ENCODE data around the gene SRC.

Gene SRC

GRCh38 chr20:37407573-37408002 is 61.6 kb downstream of the SRC start:
- in situ Hi-C loops (cut with HindIII; ENCODE audit: low sequenced_read_pairs), result no loop called here

GRCh38 chr20:37408302-37409193 is 62.6 kb downstream of the SRC start:
- in situ Hi-C loops (cut with HindIII; ENCODE audit: low sequenced_read_pairs), result no loop called here

- in situ Hi-C loops (cut with HindIII; ENCODE audit: low sequenced_read_pairs), result no loop called here
Observed at GRCh38 chr20:37411408-37412219, 65.7 kb downstream of the SRC start.

GRCh38 chr20:37413023-37413334 is 67.0 kb downstream of the SRC start:
- in situ Hi-C loops (cut with HindIII; ENCODE audit: low sequenced_read_pairs), result no loop called here

- in situ Hi-C loops (cut with HindIII; ENCODE audit: low sequenced_read_pairs), result no loop called here
Observed at GRCh38 chr20:37413379-37413778, 67.4 kb downstream of the SRC start.

GRCh38 chr20:37414224-37415035 is 68.5 kb downstream of the SRC start:
- in situ Hi-C loops (cut with HindIII; ENCODE audit: low sequenced_read_pairs), result no loop called here

- in situ Hi-C loops (cut with HindIII; ENCODE audit: low sequenced_read_pairs), result no loop called here
Observed at GRCh38 chr20:37415118-37416085, 69.5 kb downstream of the SRC start.

GRCh38 chr20:37416100-37416847 is 70.3 kb downstream of the SRC start:
- in situ Hi-C loops (cut with HindIII; ENCODE audit: low sequenced_read_pairs), result no loop called here

- in situ Hi-C loops (cut with HindIII; ENCODE audit: low sequenced_read_pairs), result no loop called here
Observed at GRCh38 chr20:37416848-37417616, 71.1 kb downstream of the SRC start.

- in situ Hi-C loops (cut with HindIII; ENCODE audit: low sequenced_read_pairs), result no loop called here
Observed at GRCh38 chr20:37417617-37418467, 71.9 kb downstream of the SRC start.

- in situ Hi-C loops (cut with HindIII; ENCODE audit: low sequenced_read_pairs), result no loop called here
Observed at GRCh38 chr20:37418591-37419109, 72.7 kb downstream of the SRC start.

- in situ Hi-C loops (cut with HindIII; ENCODE audit: low sequenced_read_pairs), result no loop called here
Observed at GRCh38 chr20:37419307-37419706, 73.4 kb downstream of the SRC start.

GRCh38 chr20:37419774-37420542 is 74.0 kb downstream of the SRC start:
- in situ Hi-C loops (cut with HindIII; ENCODE audit: low sequenced_read_pairs), result no loop called here

- in situ Hi-C loops (cut with HindIII; ENCODE audit: low sequenced_read_pairs), result no loop called here
Observed at GRCh38 chr20:37420610-37421009, 74.7 kb downstream of the SRC start.

- in situ Hi-C loops (cut with HindIII; ENCODE audit: low sequenced_read_pairs), result no loop called here
Observed at GRCh38 chr20:37421060-37421905, 75.3 kb downstream of the SRC start.

- in situ Hi-C loops (cut with HindIII; ENCODE audit: low sequenced_read_pairs), result no loop called here
Observed at GRCh38 chr20:37421988-37422387, 76.0 kb downstream of the SRC start.
